OCI-LY7 (cell line): ENCODE measurements around the gene GPX7. TPM values are rescaled to one million over a fixed set of nuclear protein-coding genes. Genes with fewer than 3 reads are reported as not detected.

Experiments used
- BruUV-seq: library from RNA; stranded (reverse); fragments of 400-500 nt; replicated peaks from 2 replicates; lab custom pipeline; 2021; lab: Mats Ljungman, UMichigan
- CTCF ChIA-PET: fragments of 300-600 bp; sonication (Branson Sonifier 250); formaldehyde crosslinking; loops from one replicate; lab custom pipeline; 2022; ENCODE audit warnings: antibody characterized with exemption; ENCODE audit not compliant: unreplicated experiment; lab: Charles Lee
- POLR2A ChIA-PET: fragments of 300-600 bp; sonication (Branson Sonifier 250); formaldehyde crosslinking; loops from one replicate; lab custom pipeline; 2022; ENCODE audit warnings: antibody characterized with exemption; lab: Charles Lee
- DNase-seq: peaks from one replicate; pipeline ENCODE4 v3.0.0-alpha.2; 2015; ENCODE audit warnings: low spot score
- H2AFZ ChIP-seq: fragments of 200-600 bp; sonication (generic), shearing (Covaris generic); 2 replicates; pipeline ENCODE4 v1.6.1; 2014; ENCODE audit warnings: mild to moderate bottlenecking, antibody characterized with exemption, low read length, moderate library complexity
- H3K27ac ChIP-seq: fragments of 200-600 bp; sonication (generic); 2 replicates; pipeline ENCODE4 v1.5.1; 2014; ENCODE audit warnings: mixed run types, low read depth, mild to moderate bottlenecking, moderate library complexity, low read length, inconsistent platforms; ENCODE audit not compliant: poor library complexity, severe bottlenecking
- H3K36me3 ChIP-seq: fragments of 200-600 bp; sonication (generic); 2 replicates; pipeline ENCODE4 v1.6.1; 2014; ENCODE audit warnings: mild to moderate bottlenecking, antibody characterized with exemption, low read length, moderate library complexity, mixed read lengths; ENCODE audit not compliant: insufficient read depth
- H3K4me1 ChIP-seq: fragments of 200-600 bp; sonication (generic); 2 replicates; pipeline ENCODE4 v1.5.1; 2014; ENCODE audit warnings: mild to moderate bottlenecking, low read length; ENCODE audit not compliant: insufficient read depth, poor library complexity, severe bottlenecking
- H3K4me2 ChIP-seq: fragments of 200-600 bp; sonication (generic); 2 replicates; pipeline ENCODE4 v1.6.1; 2014; ENCODE audit warnings: mild to moderate bottlenecking, low read length
- H3K4me3 ChIP-seq: fragments of 200-600 bp; sonication (generic); 2 replicates; pipeline ENCODE4 v1.5.1; 2014; ENCODE audit warnings: mild to moderate bottlenecking, low read depth, low read length; ENCODE audit not compliant: poor library complexity, severe bottlenecking
- H3K79me2 ChIP-seq: fragments of 200-600 bp; sonication (generic); 2 replicates; pipeline ENCODE4 v1.6.1; 2016; ENCODE audit warnings: low read depth, mild to moderate bottlenecking, low read length, moderate library complexity, mixed read lengths; ENCODE audit not compliant: insufficient read depth
- H3K9me2 ChIP-seq: fragments of 200-600 bp; sonication (generic); 2 replicates; pipeline ENCODE4 v1.6.1; 2016; ENCODE audit warnings: mild to moderate bottlenecking, low read length, mixed read lengths; ENCODE audit not compliant: insufficient read depth
- H3K9me3 ChIP-seq: fragments of 200-600 bp; sonication (generic); 2 replicates; pipeline ENCODE4 v1.6.1; 2014; ENCODE audit warnings: mild to moderate bottlenecking, mixed run types, low read length, mixed read lengths
- H4K20me1 ChIP-seq: fragments of 200-600 bp; sonication (generic); 2 replicates; pipeline ENCODE4 v1.6.1; 2014; ENCODE audit warnings: mild to moderate bottlenecking, antibody characterized with exemption, low read length, moderate library complexity, mixed read lengths; ENCODE audit not compliant: insufficient read depth
- EZH2phosphoT487 ChIP-seq: fragments of 200-600 bp; sonication (generic); IDR thresholded peaks from 2 replicates; pipeline ENCODE4 v1.6.1; 2018; ENCODE audit warnings: low read depth, borderline replicate concordance, mild to moderate bottlenecking, mixed run types, antibody characterized with exemption, low read length, moderate library complexity, mixed read lengths
- intact Hi-C: fragments of 100-400 bp; cut with micrococcal nuclease; formaldehyde crosslinking; loops from one replicate; pipeline ENCODE4 v1.10.0; 2022; ENCODE audit not compliant: unreplicated experiment
- total RNA-seq, 2 experiments: library from RNA; depleted of rRNA in 1 of 2; stranded (reverse); fragments of >200 nt in 1 of 2; shearing (Covaris generic) in 1 of 2; gene quantifications; 2 replicates each; pipeline ENCODE4 v1.2.3, GENCODE V29; 2014 to 2022
- TF ChIP-seq, protein P1 (sequence below): fragments of 200-600 bp; sonication (generic); conservative IDR thresholded peaks from 2 replicates; pipeline ENCODE4 v1.5.1; 2014; ENCODE audit warnings: mild to moderate bottlenecking, antibody characterized with exemption, low read length, moderate library complexity, mixed read lengths

Gene GPX7
- total RNA-seq, 2 experiments from 2014 or later, result not detected

DNA sequence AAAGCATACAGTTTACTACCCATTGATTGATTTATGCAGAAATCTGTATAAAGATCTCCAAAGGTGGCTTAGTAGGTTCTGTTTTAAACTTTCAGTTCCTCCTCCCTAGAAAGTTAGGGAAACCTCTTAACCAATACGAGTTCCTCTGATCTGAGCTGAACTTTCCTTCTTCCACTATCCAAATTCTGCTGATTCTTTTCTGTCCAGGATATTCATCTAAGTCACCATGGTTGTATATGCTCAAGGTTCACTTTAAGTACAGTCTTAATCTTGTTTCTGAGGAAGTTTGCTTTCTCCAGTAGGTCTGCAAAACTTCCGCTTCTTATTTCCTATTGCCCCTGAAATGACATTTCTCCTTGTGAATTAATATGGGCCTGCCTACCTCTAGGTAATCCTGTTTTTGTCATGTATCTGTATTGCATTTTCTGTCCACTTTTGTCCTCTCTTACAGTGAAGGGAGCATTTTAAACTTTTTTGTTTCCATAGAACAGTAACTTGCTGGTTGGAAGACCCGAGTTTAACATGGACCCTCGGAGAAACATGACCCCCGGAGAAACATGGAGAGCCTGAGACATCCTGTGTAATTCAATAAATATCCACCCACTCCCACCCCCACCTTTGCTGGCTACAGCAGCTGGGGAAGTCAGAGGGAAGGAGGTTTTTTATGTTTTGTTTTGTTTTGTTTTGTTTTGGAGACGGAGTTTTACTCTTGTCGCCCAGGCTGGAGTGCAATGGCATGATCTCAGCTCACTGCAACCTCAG, 32.5 kb upstream of the GPX7 start:
- Histone ChIP-seq H2AFZ (no peak overlapping the region), H3K4me3 (no peak overlapping the region), H3K9me3 (peaks cover 7% of the 10 kb centered on the region; the same call in 1 of the 2 replicates), H3K79me2 (no peaks in the 10 kb centered on the region), H4K20me1 (no peaks in the 10 kb centered on the region), H3K4me2 (peak overlapping the region; percentile 3; the same call in 1 of the 2 replicates), H3K4me1 (peaks cover 14% of the 10 kb centered on the region), H3K9me2 (no peaks in the 10 kb centered on the region), H3K36me3 (no peaks in the 10 kb centered on the region), H3K27ac (no peak overlapping the region)
- intact Hi-C loops, result no loop called here
- ChIA-PET CTCF (no interaction called here), POLR2A (interaction anchor here (0.7 to 1.4 kb wide), 3 partner anchors 17 to 798 kb away, joined by 3 to 4 read pairs (median 3); partner anchors contain the start of gene TUT4)
- no TSS peak for BruUV-seq
- TF ChIP-seq EZH2phosphoT487, result no peak
- TF ChIP-seq, protein P1, sequence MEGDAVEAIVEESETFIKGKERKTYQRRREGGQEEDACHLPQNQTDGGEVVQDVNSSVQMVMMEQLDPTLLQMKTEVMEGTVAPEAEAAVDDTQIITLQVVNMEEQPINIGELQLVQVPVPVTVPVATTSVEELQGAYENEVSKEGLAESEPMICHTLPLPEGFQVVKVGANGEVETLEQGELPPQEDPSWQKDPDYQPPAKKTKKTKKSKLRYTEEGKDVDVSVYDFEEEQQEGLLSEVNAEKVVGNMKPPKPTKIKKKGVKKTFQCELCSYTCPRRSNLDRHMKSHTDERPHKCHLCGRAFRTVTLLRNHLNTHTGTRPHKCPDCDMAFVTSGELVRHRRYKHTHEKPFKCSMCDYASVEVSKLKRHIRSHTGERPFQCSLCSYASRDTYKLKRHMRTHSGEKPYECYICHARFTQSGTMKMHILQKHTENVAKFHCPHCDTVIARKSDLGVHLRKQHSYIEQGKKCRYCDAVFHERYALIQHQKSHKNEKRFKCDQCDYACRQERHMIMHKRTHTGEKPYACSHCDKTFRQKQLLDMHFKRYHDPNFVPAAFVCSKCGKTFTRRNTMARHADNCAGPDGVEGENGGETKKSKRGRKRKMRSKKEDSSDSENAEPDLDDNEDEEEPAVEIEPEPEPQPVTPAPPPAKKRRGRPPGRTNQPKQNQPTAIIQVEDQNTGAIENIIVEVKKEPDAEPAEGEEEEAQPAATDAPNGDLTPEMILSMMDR, result no peak
- no peak for DNase-seq

- Histone ChIP-seq H3K4me2 (no peak overlapping the region), H3K27ac (no peak overlapping the region), H3K79me2 (no peaks in the 10 kb centered on the region), H3K9me2 (no peaks in the 10 kb centered on the region), H4K20me1 (no peaks in the 10 kb centered on the region), H2AFZ (no peak overlapping the region), H3K4me3 (no peak overlapping the region), H3K4me1 (peaks cover 14% of the 10 kb centered on the region), H3K9me3 (peaks cover 7% of the 10 kb centered on the region; the same call in 1 of the 2 replicates), H3K36me3 (no peaks in the 10 kb centered on the region)
- POLR2A ChIA-PET, result no interaction called here
- TF ChIP-seq, protein P1, result no peak
- no peak for TF ChIP-seq EZH2phosphoT487
- BruUV-seq, result no TSS peak
- CTCF ChIA-PET, result no interaction called here
- DNase-seq, result peak; percentile 29
- intact Hi-C loops, result no loop called here
These were observed 30.4 kb upstream of the GPX7 start for GRCh38 chr1:52571783-52572182.

GRCh38 chr1:52572387-52572786, 29.8 kb upstream of the GPX7 start:
- peaks cover 7% of the 10 kb centered on the region; the same call in 1 of the 2 replicates for H3K9me3 ChIP-seq
- no peaks in the 10 kb centered on the region for H3K79me2 ChIP-seq
- TF ChIP-seq EZH2phosphoT487, result no peak
- TF ChIP-seq, protein P1, result no peak
- no peak overlapping the region for H3K4me2 ChIP-seq
- ChIA-PET POLR2A (no interaction called here), CTCF (no interaction called here)
- no peak overlapping the region for H2AFZ ChIP-seq
- BruUV-seq, result no TSS peak
- no peak overlapping the region for H3K4me3 ChIP-seq
- DNase-seq, result no peak
- H4K20me1 ChIP-seq, result no peaks in the 10 kb centered on the region
- no peaks in the 10 kb centered on the region for H3K36me3 ChIP-seq
- intact Hi-C loops, result no loop called here
- peaks cover 14% of the 10 kb centered on the region for H3K4me1 ChIP-seq
- no peak overlapping the region for H3K27ac ChIP-seq
- no peaks in the 10 kb centered on the region for H3K9me2 ChIP-seq
